AG04450 (cell line): Measurements from ENCODE around the gene KLF15. TPM values are rescaled to one million over a fixed set of nuclear protein-coding genes. Genes with fewer than 3 reads are reported as not detected.

Source experiments
- CTCF ChIA-PET: fragments of 300-600, 350-600 bp; formaldehyde crosslinking; extraction: SDS; loops from one replicate; lab custom pipeline; 2022; ENCODE audit warnings: antibody characterized with exemption, inconsistent platforms; lab: Charles Lee
- POLR2A ChIA-PET: fragments of 350-600 bp; formaldehyde crosslinking; extraction: SDS; loops from one replicate; lab custom pipeline; 2021; ENCODE audit warnings: antibody characterized with exemption, inconsistent platforms; lab: Yijun Ruan, JAX
- DNase-seq: peaks from one replicate; pipeline ENCODE4 v3.0.0-alpha.2; 2011; ENCODE audit warnings: low read depth, low spot score
- H3K27ac ChIP-seq: one replicate; pipeline ENCODE4 v1.5.1; 2012; ENCODE audit warnings: low read depth, low read length, control low read depth
- H3K27me3 ChIP-seq: one replicate; pipeline ENCODE4 v1.6.0; 2012; ENCODE audit warnings: low read length; ENCODE audit not compliant: control insufficient read depth, insufficient read depth
- H3K4me3 ChIP-seq: 2 replicates; pipeline ENCODE4 v1.5.1; 2011; ENCODE audit warnings: mild to moderate bottlenecking, low read depth, low read length, control low read depth
- H3K9me3 ChIP-seq: 2 replicates; pipeline ENCODE4 v1.5.1; 2012; ENCODE audit warnings: low read length; ENCODE audit not compliant: control insufficient read depth, insufficient read depth
- polyA plus RNA-seq: library from polyadenylated mRNA; depleted of rRNA; stranded (reverse); fragments of >200 nt; gene quantifications from 2 replicates; pipeline ENCODE4 v1.2.3, GENCODE V29; 2011
- TF ChIP-seq, protein P1 (sequence below): IDR thresholded peaks from 2 replicates; pipeline ENCODE4 v1.5.1; 2011; ENCODE audit warnings: low read depth, low read length, control low read depth, inconsistent platforms

The KLF15 gene
- polyA plus RNA-seq, 1 experiment = 0.38 TPM

DNA sequence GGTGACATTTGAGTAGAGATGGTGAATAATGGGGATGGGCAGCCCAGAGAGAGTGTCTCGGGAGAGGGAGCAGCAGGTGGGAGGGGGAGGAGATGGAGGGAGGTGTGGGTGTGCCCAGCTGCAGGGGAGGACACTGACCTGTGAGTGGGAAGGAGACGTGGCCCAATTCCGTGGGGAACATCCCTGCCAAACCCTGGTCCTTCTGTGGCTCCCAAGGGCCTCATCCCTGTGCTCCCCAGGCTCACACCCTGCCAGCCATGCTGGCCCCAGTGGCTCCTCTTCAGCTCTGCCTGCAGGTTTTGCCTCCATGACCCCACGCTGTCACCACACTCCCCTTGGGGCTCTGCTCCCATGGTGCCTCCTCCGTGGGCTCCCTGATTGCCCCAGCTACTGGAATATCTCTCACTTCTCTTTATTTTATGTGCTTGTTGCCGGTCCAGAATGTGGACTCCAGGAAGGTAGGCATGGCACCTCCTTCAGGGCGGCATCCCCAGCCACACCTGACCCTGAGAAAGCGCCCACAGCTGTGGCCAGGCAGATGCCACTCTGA is 44.5 kb upstream of the KLF15 start:
- CTCF ChIA-PET = no interaction called here

DNA sequence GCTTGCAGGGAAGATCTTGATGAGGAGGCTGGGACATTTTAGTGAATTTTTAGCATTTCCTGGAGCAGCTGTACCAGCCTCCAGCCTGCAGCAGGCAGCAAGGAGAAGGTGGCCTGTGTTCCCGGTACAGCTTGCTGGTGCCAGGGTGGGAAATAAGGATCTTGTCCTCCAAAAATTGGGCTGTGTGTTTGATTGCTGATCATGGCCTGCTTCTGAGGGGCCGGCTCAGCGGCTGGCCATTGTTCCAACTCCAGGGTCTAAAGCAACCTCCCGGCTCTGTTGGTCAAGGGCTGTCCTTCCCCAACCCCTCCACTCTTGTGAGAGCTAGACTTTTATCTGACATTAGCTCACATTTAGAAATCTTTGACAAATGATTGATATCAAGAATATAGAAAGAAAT is 42.5 kb upstream of the KLF15 start:
- TF ChIP-seq, protein P1, sequence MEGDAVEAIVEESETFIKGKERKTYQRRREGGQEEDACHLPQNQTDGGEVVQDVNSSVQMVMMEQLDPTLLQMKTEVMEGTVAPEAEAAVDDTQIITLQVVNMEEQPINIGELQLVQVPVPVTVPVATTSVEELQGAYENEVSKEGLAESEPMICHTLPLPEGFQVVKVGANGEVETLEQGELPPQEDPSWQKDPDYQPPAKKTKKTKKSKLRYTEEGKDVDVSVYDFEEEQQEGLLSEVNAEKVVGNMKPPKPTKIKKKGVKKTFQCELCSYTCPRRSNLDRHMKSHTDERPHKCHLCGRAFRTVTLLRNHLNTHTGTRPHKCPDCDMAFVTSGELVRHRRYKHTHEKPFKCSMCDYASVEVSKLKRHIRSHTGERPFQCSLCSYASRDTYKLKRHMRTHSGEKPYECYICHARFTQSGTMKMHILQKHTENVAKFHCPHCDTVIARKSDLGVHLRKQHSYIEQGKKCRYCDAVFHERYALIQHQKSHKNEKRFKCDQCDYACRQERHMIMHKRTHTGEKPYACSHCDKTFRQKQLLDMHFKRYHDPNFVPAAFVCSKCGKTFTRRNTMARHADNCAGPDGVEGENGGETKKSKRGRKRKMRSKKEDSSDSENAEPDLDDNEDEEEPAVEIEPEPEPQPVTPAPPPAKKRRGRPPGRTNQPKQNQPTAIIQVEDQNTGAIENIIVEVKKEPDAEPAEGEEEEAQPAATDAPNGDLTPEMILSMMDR = no peak
- DNase-seq = no peak
- H3K4me3 ChIP-seq = no peak overlapping the region
- ChIA-PET CTCF (interaction anchor here (0.6 kb wide), 1 partner anchor 154 kb away, joined by 5 read pairs; no protein-coding TSS in a partner anchor), POLR2A (no interaction called here)
- no peaks in the 10 kb centered on the region; the same call in 1 of the 2 replicates for H3K9me3 ChIP-seq
- peaks cover 25% of the 10 kb centered on the region for H3K27me3 ChIP-seq
- H3K27ac ChIP-seq = no peak overlapping the region

More for the DNA sequence above, 44.5 kb upstream of the KLF15 start:
- POLR2A ChIA-PET = no interaction called here
- no peak overlapping the region for H3K4me3 ChIP-seq
- DNase-seq = no peak
- TF ChIP-seq, protein P1 = no peak
- H3K27ac ChIP-seq = no peak overlapping the region
- H3K9me3 ChIP-seq = no peaks in the 10 kb centered on the region
- peaks cover 14% of the 10 kb centered on the region for H3K27me3 ChIP-seq

GRCh38 chr3:126399351-126399735 is 42.1 kb upstream of the KLF15 start:
- no peak overlapping the region for H3K4me3 ChIP-seq
- TF ChIP-seq, protein P1 = no peak
- no peaks in the 10 kb centered on the region; the same call in 1 of the 2 replicates for H3K9me3 ChIP-seq
- POLR2A ChIA-PET = no interaction called here
- H3K27me3 ChIP-seq = peaks cover 24% of the 10 kb centered on the region
- CTCF ChIA-PET = interaction anchor here (0.6 kb wide), 1 partner anchor 153 kb away, joined by 5 read pairs; no protein-coding TSS in a partner anchor
- no peak for DNase-seq
- no peak overlapping the region for H3K27ac ChIP-seq

- no peak overlapping the region for H3K27ac ChIP-seq
- ChIA-PET POLR2A (no interaction called here), CTCF (interaction anchor here (0.6 kb wide), 1 partner anchor 153 kb away, joined by 5 read pairs; no protein-coding TSS in a partner anchor)
- H3K4me3 ChIP-seq = no peak overlapping the region
- no peak for DNase-seq
- no peaks in the 10 kb centered on the region; the same call in 1 of the 2 replicates for H3K9me3 ChIP-seq
- TF ChIP-seq, protein P1 = no peak
- peaks cover 31% of the 10 kb centered on the region for H3K27me3 ChIP-seq
These were observed 41.5 kb upstream of the KLF15 start for GRCh38 chr3:126398423-126399350.
